GM21515 (cell line): ENCODE data around the gene CDK7.
"Not testable (repeated sequence)": the region's sequence is repeated elsewhere in the genome, so short reads cannot be mapped to it uniquely, and the experiment has no call there.

Experiments used
- ATAC-seq: cut with Tn5 transposase; IDR thresholded peaks from one replicate; pipeline ENCODE4 v1.9.1; 2021; ENCODE audit not compliant: unreplicated experiment

CDK7 gene

DNA sequence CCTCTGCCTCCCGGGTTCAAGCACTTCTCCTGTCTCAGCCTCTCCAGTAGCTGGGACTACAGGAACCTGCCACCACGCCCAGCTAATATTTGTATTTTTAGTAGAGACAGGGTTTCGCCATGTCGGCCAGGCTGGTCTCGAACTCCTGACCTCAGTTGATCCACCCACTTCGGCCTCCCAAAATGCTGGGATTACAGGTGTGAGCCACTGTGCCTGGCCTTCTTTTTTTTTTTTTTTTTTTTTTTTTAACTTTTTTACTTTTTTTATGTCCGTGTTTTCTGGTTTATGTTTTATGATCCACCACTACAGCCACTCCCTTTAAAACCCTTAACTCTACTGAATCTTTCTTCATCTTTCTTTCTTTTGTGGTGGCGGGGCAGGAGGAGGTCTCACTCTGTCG, 2.0 kb downstream of the CDK7 start:
- ATAC-seq: not testable (repeated sequence)

DNA sequence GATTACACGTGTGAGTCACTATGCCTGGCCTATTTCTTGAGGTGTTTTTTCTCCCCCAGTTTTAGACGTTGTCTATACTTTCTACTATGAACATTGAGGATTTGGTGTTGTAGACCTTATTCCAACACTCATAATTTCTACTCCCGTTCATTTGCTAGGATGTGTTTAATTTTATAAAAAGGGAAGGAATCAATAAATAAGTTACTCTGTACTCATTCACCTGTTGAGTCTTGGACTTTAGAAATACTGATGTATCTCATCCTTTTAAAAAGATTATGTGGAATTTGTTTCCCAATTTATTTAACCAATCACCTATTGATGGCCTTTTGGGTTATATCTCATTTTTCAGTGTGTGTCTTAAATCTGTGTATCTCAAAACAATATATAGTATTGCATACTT, 3.2 kb downstream of the CDK7 start:
- ATAC-seq: no peak

DNA sequence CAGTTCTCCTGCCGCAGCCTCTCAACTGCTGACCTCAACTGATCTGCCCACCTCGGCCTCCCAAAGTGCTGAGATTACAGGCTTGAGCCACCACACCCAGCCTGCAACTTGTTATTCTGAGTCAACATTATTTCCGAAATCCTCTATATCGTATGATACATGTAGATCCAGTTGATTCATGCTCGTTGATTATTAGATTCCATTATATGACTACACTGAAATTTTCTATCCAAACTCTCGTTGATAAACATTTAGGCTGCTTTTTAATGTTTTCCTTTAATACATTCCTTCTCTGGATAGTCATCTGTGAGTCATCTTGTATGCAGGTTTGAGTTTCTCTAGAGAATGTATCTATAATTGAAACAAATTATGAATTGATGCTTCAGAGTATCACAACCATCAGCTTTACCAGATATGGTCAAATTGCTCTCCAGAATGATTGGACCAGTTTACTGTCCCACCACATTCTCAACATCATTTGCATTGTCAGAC, 4.1 kb downstream of the CDK7 start:
- no peak for ATAC-seq

DNA sequence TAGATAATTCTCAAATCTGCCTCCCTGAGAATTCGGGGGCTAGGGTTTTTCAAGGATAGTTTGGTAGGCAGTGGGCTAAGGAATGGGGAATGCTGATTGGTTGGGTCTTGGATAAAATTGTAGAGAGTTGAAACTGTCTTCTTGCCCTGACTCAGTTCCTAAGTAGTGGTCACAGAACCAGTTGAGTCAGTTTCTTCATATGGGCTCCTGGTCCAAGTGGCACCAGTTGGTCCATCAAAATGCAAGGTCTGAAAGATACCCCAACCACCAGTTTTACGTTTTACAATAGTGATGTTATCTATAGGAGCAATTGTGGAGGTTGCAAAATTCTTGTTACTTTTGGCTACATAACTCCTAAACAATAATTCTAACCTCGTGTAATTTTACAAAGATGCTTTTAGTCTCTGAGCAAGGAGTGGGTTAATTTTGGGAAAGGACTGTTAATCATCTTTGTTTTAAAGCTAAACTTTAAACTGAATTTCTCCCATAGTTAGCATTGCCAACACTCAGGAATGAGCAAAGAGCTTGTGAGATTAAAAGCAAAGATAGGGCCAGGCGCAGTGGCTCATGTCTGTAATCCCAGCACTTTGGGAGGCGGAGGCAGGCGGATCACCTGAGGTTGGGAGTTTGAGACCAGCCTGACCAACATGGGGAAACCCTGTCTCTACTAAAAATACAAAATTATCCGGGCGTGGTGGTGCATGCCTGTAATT, 7.7 kb downstream of the CDK7 start:
- ATAC-seq: no peak

DNA sequence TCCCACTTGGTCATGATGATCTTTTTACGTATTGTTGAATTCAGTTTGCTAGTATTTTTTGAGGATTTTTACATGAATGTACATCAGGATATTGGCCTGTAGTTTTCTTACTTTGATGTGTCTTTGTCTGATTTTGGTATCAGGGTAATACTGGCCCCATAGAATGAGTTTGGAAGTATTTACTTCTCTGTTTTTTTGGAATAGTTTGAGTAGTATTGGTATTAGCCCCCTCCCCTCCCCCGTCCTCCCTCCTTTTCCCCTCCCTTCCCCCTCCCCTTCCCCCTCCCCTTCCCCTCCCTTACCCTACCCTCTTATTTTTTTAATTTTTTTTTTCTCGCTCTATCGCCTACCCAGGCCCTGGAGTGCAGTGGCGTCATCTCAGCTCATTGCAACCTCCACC, 10.3 kb downstream of the CDK7 start:
- ATAC-seq: no peak

DNA sequence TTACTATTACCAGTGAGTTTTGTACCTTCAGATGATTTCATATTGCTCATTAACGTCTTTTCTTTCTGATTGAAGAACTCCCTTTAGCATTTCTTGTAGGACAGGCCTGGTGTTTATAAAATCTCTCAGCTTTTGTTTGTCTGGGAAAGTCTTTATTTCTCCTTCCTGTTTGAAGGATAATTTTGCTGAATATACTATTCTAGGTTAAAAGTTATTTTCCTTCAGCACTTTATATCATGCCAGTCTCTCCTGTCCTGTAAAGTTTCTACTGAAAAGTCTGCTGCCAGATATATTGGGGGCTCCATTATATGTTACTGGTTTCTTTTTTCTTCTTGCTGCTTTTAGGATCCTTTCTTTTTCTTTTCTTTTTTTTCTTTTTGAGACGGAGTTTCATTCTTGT, 13.3 kb downstream of the CDK7 start:
- ATAC-seq: no peak

DNA sequence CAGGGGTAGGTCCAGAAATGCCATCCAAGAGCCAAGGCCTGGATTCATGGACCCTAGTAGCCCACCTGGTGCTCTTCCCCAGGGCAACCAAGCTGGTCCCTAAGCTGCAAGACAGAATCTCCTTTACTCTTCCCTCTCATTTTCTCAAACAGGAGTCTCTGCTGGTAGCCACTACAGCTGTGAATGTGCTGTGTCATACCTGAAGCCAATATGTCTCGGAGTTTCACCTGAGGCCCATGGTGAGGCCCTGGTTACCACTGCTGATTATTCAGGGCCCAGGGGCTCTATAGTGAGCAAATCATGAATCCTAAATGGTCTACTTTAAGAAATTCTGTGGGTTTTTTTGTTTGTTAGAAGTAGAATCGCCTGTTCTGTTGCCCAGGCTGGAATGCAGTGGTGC, 15.9 kb downstream of the CDK7 start:
- ATAC-seq: no peak

DNA sequence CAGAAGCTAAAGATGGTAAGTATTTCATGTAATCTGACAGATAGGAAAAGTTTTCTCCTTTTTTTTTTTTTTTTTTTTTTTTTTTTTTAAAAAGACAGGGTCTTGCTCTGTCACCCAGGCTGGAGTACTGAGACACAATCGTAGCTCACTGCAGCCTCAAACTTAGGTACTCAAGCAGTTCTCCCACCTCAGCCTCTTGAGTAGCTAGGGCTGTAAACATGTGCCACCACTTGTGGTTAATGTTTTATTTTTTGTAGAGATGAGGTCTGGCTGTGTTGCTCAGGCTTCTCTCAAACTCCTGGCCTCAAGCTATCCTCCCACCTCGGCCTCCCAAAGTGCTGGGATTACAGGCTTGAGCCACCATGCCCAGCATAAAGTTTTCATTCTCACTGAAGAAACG, 17.8 kb downstream of the CDK7 start:
- no peak for ATAC-seq

DNA sequence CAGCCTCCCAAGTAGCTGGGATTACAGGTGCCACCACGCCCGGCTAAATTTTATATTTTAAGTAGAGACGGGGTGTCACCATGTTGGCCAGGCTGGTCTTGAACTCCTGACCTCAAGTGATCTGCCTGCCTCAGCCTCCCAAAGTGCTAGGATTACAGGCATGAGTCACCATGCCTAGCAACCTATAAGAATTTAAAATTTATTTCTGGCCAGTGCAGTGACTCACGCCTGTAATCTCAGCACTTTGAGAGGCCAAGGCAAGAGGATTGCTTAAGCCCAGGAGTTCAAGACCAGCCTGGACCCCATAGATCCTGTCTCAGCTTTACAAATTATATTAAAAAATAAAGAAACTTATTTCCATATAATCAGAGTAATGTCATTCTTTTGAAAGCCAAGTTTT, 21.3 kb downstream of the CDK7 start:
- not testable (repeated sequence) for ATAC-seq

DNA sequence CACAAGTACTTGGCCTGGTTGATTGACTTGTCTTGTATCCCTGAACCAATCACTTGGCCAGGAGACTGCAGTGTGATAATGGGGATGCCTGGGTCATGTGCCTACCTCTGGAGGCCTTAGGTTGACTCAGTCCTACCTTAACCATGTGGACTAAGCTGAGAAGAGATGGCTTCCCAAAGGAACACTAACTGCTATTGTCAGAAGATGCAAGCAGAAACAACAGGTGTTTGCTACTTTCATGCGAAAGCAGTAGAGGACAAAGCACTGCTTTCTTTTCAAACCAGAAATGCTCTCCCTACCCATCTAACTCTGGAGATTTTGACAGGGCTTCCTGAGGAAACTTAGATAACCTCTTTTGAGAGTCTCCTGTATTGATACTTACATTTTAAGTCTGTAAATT, 22.9 kb downstream of the CDK7 start:
- ATAC-seq: no peak

DNA sequence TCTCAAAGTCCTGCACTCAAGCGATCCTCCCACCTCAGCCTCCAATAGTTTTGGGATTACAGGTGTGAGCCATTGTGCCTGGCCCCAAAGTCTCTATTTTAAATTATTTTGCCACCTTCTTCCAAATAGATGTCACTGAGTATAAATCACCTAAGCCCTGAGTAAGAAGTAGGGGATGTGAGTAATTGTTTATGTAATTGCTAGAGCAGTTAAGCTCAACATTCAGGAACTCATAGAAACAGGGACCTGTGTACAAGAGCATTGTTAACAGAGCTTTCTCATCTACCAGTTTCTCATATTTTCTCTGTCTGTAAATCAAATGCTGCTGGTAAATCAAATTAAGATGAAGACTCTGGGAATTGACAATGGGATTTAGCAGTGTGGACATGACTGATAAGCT, 26.3 kb downstream of the CDK7 start:
- no peak for ATAC-seq

DNA sequence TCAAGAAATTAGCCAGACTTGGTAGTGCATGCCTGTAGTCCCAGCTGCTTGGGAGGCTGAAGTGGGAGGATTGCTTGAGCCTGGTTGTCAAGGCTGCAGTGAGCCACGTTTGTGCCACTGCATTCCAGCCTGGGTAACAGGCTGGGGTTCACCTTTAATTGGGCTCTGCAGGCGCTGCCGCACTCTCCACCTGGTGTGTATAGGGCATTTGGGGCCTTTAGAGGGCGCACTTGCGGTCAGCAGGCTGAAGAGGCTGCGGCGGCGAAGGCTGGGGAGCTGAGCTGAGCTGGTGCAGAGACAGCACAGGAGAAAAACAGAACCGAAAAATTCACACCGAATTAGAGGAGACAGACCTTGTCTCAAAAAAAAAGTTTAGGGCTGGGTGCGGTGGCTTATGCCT, 31.2 kb downstream of the CDK7 start:
- no peak for ATAC-seq

DNA sequence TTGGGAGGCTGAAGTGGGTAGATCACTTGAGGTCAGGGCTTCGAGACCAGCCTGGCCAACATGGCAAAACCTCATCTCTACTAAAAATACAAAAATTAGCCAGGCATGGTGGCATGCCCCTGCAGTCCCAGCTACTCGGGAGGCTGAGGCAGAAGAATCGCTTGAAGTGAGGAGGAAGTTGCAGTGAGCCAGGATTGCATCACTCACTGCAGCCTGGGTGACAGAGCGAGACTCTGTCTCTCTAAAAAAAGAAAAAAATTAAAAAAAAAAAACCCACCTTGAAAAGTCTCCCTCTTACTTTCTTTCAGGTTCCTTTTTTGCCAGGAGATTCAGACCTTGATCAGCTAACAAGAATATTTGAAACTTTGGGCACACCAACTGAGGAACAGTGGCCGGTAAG, 34.2 kb downstream of the CDK7 start:
- ATAC-seq: no peak

DNA sequence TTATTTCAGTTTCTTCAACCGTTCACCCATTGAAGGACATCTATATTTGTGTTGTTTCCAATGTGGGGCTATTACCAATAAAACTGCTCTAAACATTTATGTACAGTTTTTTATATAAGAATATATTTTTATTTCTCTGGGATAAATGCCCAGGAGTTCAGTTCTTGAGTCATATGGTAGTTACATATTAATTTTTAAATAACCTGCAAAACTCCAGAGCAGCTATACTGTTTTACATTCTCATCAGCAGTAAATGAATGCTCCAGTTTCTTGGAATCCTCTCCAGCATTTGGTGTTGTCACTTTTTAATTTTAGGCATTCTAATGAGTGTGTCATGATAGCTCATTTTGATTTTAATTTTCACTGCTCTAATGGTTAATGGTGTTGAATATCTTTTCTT, 36.2 kb downstream of the CDK7 start:
- no peak for ATAC-seq

DNA sequence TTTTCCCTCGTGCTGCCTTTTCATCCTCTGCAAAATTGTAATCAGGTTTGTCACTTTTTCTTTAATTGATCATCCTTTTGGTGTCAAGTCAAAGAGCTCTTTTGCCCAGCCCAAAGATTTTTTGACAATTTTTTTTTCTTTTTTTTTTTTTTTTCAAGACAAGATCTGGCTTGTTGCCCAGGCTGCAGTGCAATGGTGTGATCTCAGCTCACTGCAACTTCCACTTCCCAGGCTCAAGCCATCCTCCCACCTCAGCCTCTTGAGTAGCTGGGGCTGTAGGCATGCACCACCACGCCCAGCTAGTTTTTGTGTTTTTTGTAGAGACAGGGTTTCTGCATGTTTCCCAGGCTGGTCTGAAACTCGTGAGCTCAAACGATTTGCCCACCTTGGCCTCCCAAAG, 36.7 kb downstream of the CDK7 start:
- no peak for ATAC-seq

DNA sequence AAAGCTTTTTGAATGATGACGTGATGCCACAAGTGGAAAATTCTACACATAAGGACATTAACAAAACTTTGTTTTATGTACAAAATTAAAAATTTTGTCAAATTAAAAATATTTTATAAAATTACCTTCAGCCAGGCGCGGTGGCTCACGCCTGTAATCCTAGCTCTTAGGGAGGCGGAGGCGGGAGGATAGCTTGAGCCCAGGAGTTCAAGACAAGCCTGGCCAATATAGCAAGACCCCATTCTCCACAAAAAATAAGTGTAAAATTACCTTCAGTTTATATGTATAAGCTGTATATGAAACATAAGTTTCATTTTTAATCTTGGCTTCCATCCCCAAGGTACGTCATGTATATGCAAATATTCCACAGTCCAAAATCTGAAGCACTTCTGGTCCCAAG, 40.9 kb downstream of the CDK7 start:
- no peak for ATAC-seq

DNA sequence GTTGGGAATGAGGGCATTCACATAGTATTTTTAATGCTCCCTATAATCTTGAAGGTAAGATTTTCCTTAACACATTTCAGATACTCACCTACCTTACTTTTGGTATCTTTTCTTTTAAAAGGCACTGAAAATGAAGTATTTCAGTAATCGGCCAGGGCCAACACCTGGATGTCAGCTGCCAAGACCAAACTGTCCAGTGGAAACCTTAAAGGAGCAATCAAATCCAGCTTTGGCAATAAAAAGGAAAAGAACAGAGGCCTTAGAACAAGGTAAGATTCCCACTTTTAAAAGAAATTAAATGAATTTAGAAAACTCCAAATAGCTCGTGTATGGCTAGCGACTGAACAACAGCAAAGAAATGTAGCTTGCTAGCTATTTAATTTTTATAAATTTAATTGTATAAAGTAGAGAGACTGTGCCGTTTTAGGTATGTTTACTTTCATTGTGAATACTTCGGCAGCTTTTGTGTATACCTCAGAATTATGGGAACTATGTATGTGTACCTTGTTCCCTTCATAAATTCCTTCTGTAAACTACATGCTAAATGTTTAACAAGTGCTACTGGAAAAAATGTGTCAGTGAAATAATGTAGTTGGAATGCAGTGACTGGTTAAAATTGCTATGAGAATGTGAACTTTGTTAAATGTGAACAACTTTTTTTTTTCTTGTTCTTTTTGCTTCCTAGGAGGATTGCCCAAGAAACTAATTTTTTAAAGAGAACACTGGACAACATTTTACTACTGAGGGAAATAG, 41.9 kb downstream of the CDK7 start:
- ATAC-seq: no peak

DNA sequence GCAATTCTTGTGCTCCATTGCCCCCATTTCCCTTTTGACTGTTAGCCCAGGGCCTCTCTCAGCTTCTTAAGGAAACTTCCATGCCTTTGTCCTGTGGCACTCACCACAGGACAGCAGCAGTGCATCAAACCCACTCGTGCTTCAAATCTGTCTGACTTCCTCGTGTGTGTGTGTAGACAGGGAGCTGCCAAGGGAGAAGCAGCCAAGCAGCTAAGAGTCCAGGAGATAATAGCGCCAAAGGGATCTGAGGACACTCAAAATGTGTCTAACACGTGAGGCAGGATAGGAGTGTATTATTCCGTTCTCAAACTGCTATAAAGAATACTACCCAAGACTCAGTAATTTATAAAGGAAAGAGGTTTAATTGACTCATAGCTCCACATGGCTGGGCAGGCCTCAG, 44.8 kb downstream of the CDK7 start:
- no peak for ATAC-seq

DNA sequence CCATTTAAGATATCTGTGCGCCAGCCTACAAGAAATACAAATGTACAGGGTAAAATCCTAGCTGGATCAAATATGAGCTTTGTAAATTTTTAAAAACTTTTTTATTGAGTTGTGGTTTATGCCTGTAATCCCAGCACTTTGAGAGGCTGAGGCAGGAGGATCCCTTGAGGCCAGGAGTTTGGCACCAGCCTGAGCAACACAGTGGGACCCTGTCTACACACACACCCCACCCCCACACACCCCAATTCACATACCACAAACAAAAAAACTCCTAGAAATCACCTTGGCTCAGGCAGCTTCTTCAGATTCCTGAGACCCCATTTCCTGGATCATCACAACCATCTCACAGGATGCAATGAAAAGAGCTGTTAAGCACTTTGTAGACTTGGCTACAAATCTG, 46.4 kb downstream of the CDK7 start:
- ATAC-seq: no peak

DNA sequence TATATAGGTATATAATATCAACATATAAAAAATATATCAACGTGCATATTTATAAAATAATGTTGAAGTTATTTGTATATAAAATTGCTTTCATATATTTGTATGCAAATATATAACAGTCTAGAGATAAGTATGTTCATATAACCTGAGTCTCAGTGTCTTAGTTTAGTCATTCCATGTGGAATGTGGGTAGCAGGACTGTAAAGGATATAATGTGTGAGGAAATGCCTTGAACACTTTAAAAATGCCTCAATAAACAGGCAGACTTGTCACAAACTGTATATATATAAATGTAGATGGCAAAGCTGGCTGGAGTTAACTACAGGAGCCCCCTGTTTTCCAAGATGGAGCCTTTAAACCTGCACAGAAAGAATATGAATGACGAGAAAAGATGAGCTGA, 49.5 kb downstream of the CDK7 start:
- ATAC-seq: no peak

DNA sequence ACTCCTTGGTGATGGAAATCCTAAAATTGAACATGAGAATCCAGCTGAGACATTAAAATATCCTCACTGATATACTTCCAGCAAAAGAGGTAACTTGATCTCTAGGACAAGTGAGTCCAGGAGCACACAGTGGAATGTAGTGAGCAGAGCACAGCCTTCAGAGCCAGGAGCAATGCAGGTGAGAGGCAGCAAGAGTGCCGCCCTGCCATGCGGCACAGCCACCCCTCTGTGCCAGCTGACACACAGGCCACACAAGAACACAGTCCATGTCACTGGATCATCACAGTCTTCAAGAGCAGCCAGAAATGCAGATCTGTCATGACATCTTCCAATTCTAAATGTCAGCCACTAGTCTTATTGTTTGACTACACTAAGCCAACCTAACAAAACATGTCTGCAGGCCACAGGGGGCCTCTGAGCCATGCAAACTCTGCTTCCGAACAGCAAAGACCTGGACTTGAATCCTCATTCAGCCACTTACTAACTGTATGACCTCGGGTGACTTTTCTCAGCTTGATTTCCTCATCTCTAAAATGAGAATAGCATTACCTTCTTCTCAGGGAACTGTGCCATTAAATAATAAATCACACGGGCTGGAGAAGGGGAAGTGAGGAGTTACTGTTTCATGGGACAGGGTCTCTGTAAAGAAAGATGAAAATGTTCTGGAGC, 50.9 kb downstream of the CDK7 start:
- ATAC-seq: no peak

DNA sequence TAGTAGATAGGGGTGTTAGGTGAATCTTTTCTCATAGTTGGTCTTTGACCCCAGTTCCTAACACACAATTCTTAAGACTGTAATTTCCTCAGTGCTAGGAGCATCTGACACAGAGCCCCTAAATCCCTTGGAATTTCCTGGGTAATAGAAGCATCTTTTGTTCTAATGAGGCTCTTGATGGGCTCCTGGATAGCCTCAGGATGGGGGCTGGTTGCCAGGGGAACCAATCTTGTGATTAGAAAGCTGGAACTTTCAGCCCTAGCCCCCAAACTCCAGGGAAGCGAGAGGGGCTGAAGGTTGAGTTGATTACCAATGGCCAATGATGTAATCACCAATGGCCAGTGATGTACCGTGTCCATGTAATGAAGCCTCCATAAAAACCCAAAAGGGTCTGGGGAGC, 53.4 kb downstream of the CDK7 start:
- no peak for ATAC-seq
